ENCODE data around the gene CETP.

CETP gene

GRCh38 chr16:56993204-56993603 lies 31.5 kb downstream of the CETP start:
- Histone ChIP-seq H3K27me3 (ENCODE audit: insufficient read depth, low read depth) (no peaks in the 10 kb centered on the region), H3K9ac (no peak overlapping the region), H3K4me1 (ENCODE audit: low read depth, poor library complexity, severe bottlenecking) (peaks cover 21% of the 10 kb centered on the region), H3K79me2 (ENCODE audit: insufficient read depth, low read depth) (no peaks in the 10 kb centered on the region), H2AFZ (ENCODE audit: low read depth) (no peak overlapping the region), H3K36me3 (ENCODE audit: insufficient read depth) (no peaks in the 10 kb centered on the region), H3K4me2 (no peak overlapping the region), H3K27ac (no peak overlapping the region), H3K4me3 (IDR thresholded peaks at IDR 0.05; ENCODE audit: insufficient read depth, low read depth, low read length) (no peak overlapping the region), H4K20me1 (ENCODE audit: insufficient read depth) (no peaks in the 10 kb centered on the region)
- TF ChIP-seq CTCF (conservative IDR thresholded peaks at IDR 0.05; ENCODE audit: low read depth, low read length): no peak

GRCh38 chr16:56994311-56994710 lies 32.6 kb downstream of the CETP start:
- H3K4me2 ChIP-seq: no peak overlapping the region
- H2AFZ ChIP-seq (ENCODE audit: low read depth): no peak overlapping the region
- H3K4me1 ChIP-seq (ENCODE audit: low read depth, poor library complexity, severe bottlenecking): peaks cover 25% of the 10 kb centered on the region
- H3K36me3 ChIP-seq (ENCODE audit: insufficient read depth): no peaks in the 10 kb centered on the region
- H3K9ac ChIP-seq: no peak overlapping the region
- TF ChIP-seq CTCF (conservative IDR thresholded peaks at IDR 0.05; ENCODE audit: low read depth, low read length): no peak
- no peaks in the 10 kb centered on the region for H3K27me3 ChIP-seq (ENCODE audit: insufficient read depth, low read depth)
- H4K20me1 ChIP-seq (ENCODE audit: insufficient read depth): no peaks in the 10 kb centered on the region
- no peak overlapping the region for H3K4me3 ChIP-seq (IDR thresholded peaks at IDR 0.05; ENCODE audit: insufficient read depth, low read depth, low read length)
- H3K27ac ChIP-seq: no peak overlapping the region
- no peaks in the 10 kb centered on the region for H3K79me2 ChIP-seq (ENCODE audit: insufficient read depth, low read depth)

- H3K4me3 ChIP-seq (IDR thresholded peaks at IDR 0.05; ENCODE audit: insufficient read depth, low read depth, low read length): no peak overlapping the region
- H3K27me3 ChIP-seq (ENCODE audit: insufficient read depth, low read depth): no peaks in the 10 kb centered on the region
- peaks cover 30% of the 10 kb centered on the region for H3K4me1 ChIP-seq (ENCODE audit: low read depth, poor library complexity, severe bottlenecking)
- H3K4me2 ChIP-seq: no peak overlapping the region
- H3K36me3 ChIP-seq (ENCODE audit: insufficient read depth): no peaks in the 10 kb centered on the region
- TF ChIP-seq CTCF (conservative IDR thresholded peaks at IDR 0.05; ENCODE audit: low read depth, low read length): no peak
- no peak overlapping the region for H3K9ac ChIP-seq
- H2AFZ ChIP-seq (ENCODE audit: low read depth): no peak overlapping the region
- H4K20me1 ChIP-seq (ENCODE audit: insufficient read depth): no peaks in the 10 kb centered on the region
- no peak overlapping the region for H3K27ac ChIP-seq
- H3K79me2 ChIP-seq (ENCODE audit: insufficient read depth, low read depth): no peaks in the 10 kb centered on the region
These were observed 33.5 kb downstream of the CETP start for GRCh38 chr16:56995136-56995805.

- no peak overlapping the region for H3K27ac ChIP-seq
- no peaks in the 10 kb centered on the region for H3K79me2 ChIP-seq (ENCODE audit: insufficient read depth, low read depth)
- H3K9ac ChIP-seq: no peak overlapping the region
- H2AFZ ChIP-seq (ENCODE audit: low read depth): no peak overlapping the region
- no peaks in the 10 kb centered on the region for H3K36me3 ChIP-seq (ENCODE audit: insufficient read depth)
- no peak for TF ChIP-seq CTCF (conservative IDR thresholded peaks at IDR 0.05; ENCODE audit: low read depth, low read length)
- no peak overlapping the region for H3K4me3 ChIP-seq (IDR thresholded peaks at IDR 0.05; ENCODE audit: insufficient read depth, low read depth, low read length)
- no peaks in the 10 kb centered on the region for H3K27me3 ChIP-seq (ENCODE audit: insufficient read depth, low read depth)
- no peaks in the 10 kb centered on the region for H4K20me1 ChIP-seq (ENCODE audit: insufficient read depth)
- peaks cover 15% of the 10 kb centered on the region for H3K4me1 ChIP-seq (ENCODE audit: low read depth, poor library complexity, severe bottlenecking)
- no peak overlapping the region for H3K4me2 ChIP-seq
These were observed 35.5 kb downstream of the CETP start for GRCh38 chr16:56997264-56997663.
